Adrenal gland (tissue), 5 donors: ENCODE measurements around the gene AGO1.

ENCODE experiments used
- POLR2A ChIP-seq, 2 donors: fragments of 450-650 bp; IDR thresholded peaks; one replicate each; pipeline ENCODE4 v1.6.1; 2017; ENCODE audit warnings: antibody characterized with exemption in 2 of 2, mild to moderate bottlenecking in 2 of 2, moderate library complexity in 1 of 2
- TF ChIP-seq, protein P1 (sequence below), 6 experiments: fragments of 450-650 bp in 4 of 6; fragments of 200-600 bp in 2 of 6; sonication (generic) in 1 of 6; IDR thresholded peaks; 1 replicate in 5 of 6; 2 replicates in 1 of 6; pipeline versions ENCODE4 v1.5.1 to v1.8.0; 2016 to 2021; ENCODE audit warnings: antibody characterized with exemption in 6 of 6, mild to moderate bottlenecking in 2 of 6, moderate library complexity in 1 of 6
- donor health status: DM: no; HTN: no; CAD: no.

DNA sequence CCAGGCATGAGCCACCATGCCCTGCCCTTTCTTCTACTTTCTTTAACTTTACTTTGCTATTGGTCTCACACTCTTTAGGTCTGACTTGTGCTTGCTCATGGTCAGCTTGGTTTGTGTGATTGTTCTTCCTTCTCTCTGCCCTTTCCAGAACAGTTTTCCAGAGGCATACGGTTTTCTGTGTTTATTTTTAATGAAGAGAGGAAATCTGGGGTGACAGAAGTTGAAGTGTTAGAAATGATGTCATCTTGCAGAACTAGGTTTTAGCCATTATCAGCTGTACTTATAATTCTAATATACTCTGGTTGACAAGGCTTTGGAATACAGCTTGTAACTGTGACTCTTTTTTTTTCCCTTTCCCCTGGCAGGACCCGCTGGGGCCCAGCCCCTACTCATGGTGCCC lies 62.3 kb downstream of the AGO1 start:
- TF ChIP-seq, protein P1, sequence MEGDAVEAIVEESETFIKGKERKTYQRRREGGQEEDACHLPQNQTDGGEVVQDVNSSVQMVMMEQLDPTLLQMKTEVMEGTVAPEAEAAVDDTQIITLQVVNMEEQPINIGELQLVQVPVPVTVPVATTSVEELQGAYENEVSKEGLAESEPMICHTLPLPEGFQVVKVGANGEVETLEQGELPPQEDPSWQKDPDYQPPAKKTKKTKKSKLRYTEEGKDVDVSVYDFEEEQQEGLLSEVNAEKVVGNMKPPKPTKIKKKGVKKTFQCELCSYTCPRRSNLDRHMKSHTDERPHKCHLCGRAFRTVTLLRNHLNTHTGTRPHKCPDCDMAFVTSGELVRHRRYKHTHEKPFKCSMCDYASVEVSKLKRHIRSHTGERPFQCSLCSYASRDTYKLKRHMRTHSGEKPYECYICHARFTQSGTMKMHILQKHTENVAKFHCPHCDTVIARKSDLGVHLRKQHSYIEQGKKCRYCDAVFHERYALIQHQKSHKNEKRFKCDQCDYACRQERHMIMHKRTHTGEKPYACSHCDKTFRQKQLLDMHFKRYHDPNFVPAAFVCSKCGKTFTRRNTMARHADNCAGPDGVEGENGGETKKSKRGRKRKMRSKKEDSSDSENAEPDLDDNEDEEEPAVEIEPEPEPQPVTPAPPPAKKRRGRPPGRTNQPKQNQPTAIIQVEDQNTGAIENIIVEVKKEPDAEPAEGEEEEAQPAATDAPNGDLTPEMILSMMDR (IDR thresholded peaks at IDR 0.05) = no peak
- no peak for TF ChIP-seq POLR2A (IDR thresholded peaks at IDR 0.05)
